ENCODE results near the gene LIN7B. TPM values are rescaled to one million over a fixed set of nuclear protein-coding genes. Genes with fewer than 3 reads are reported as not detected.
"Not testable (repeated sequence)": the region's sequence is repeated elsewhere in the genome, so short reads cannot be mapped to it uniquely, and the experiment has no call there.

LIN7B gene
- total RNA-seq, 1 experiment from 2014 or later, result 15.9 TPM

- peak; percentile 54 to 71 for DNase-seq (ENCODE audit: low read depth in 1 of 2, low spot score in 2 of 2)
- Histone ChIP-seq H3K27me3 (replicated peaks) (peaks cover 8% of the 10 kb centered on the region), H3K27ac (peak within 1 kb of the TSS; percentile 76), H3K36me3 (peaks cover 5% of the 10 kb centered on the region), H3K4me3 (peak within 1 kb of the TSS; percentile 58), H3K4me1 (replicated peaks) (peaks cover 31% of the 10 kb centered on the region), H3K9me3 (replicated peaks) (no peaks in the 10 kb centered on the region)
Observed at GRCh38 chr19:49119411-49120324, 5.5 kb downstream of the LIN7B start, which contains the start of gene PPFIA3. PPFIA3 (plus strand) TSS chr19:49119544; CDS start chr19:49127874, 8,330 bp downstream.

GRCh38 chr19:49120325-49120683, 6.1 kb downstream of the LIN7B start:
- no peak for DNase-seq (ENCODE audit: low read depth in 1 of 2, low spot score in 2 of 2)
- Histone ChIP-seq H3K36me3 (peaks cover 5% of the 10 kb centered on the region; the same call in 1 of the 2 replicates), H3K4me3 (no peak overlapping the region; the same call in 1 of the 2 replicates), H3K27ac (no peak overlapping the region), H3K27me3 (replicated peaks) (peaks cover 8% of the 10 kb centered on the region), H3K4me1 (replicated peaks) (peaks cover 25% of the 10 kb centered on the region), H3K9me3 (replicated peaks) (no peaks in the 10 kb centered on the region)

- H3K4me3 ChIP-seq, result no peak overlapping the region
- H3K27ac ChIP-seq, result no peak overlapping the region
- DNase-seq (ENCODE audit: low read depth in 1 of 2, low spot score in 2 of 2), result no peak
- H3K4me1 ChIP-seq (replicated peaks), result peaks cover 23% of the 10 kb centered on the region
- no peaks in the 10 kb centered on the region for H3K9me3 ChIP-seq (replicated peaks)
- H3K27me3 ChIP-seq (replicated peaks), result peaks cover 8% of the 10 kb centered on the region
- peaks cover 5% of the 10 kb centered on the region; the same call in 1 of the 2 replicates for H3K36me3 ChIP-seq
Observed at GRCh38 chr19:49120868-49121267, 6.7 kb downstream of the LIN7B start.

- not testable (repeated sequence) for H3K4me3 ChIP-seq; DNase-seq (ENCODE audit: low read depth in 1 of 2, low spot score in 2 of 2); H3K27me3 ChIP-seq (replicated peaks); H3K36me3 ChIP-seq; H3K27ac ChIP-seq; H3K9me3 ChIP-seq (replicated peaks)
- peaks cover 23% of the 10 kb centered on the region for H3K4me1 ChIP-seq (replicated peaks)
Observed at GRCh38 chr19:49121841-49122240, 7.7 kb downstream of the LIN7B start.

GRCh38 chr19:49123285-49123684, 9.1 kb downstream of the LIN7B start:
- not testable (repeated sequence) for H3K9me3 ChIP-seq (replicated peaks); H3K4me3 ChIP-seq; H3K27me3 ChIP-seq (replicated peaks); DNase-seq (ENCODE audit: low read depth in 1 of 2, low spot score in 2 of 2); H3K36me3 ChIP-seq; H3K27ac ChIP-seq
- peaks cover 20% of the 10 kb centered on the region for H3K4me1 ChIP-seq (replicated peaks)

GRCh38 chr19:49125025-49125731, 11.0 kb downstream of the LIN7B start:
- Histone ChIP-seq H3K9me3 (replicated peaks) (no peaks in the 10 kb centered on the region), H3K4me3 (no peak overlapping the region), H3K27ac (no peak overlapping the region), H3K27me3 (replicated peaks) (peaks cover 3% of the 10 kb centered on the region), H3K4me1 (replicated peaks) (peaks cover 11% of the 10 kb centered on the region), H3K36me3 (no peaks in the 10 kb centered on the region)
- DNase-seq (ENCODE audit: low read depth in 1 of 2, low spot score in 2 of 2), result no peak

- Histone ChIP-seq H3K4me3 (no peak overlapping the region), H3K27ac (no peak overlapping the region), H3K27me3 (replicated peaks) (no peaks in the 10 kb centered on the region; the same call in 1 of the 2 replicates), H3K36me3 (no peaks in the 10 kb centered on the region), H3K4me1 (replicated peaks) (peaks cover 8% of the 10 kb centered on the region), H3K9me3 (replicated peaks) (no peaks in the 10 kb centered on the region)
- DNase-seq (ENCODE audit: low read depth in 1 of 2, low spot score in 2 of 2), result no peak
Observed at GRCh38 chr19:49126575-49126974, 12.4 kb downstream of the LIN7B start.

GRCh38 chr19:49127225-49127624, 13.1 kb downstream of the LIN7B start:
- H3K27me3 ChIP-seq (replicated peaks); DNase-seq (ENCODE audit: low read depth in 1 of 2, low spot score in 2 of 2); H3K4me3 ChIP-seq; H3K9me3 ChIP-seq (replicated peaks); H3K27ac ChIP-seq; H3K4me1 ChIP-seq (replicated peaks); H3K36me3 ChIP-seq: not testable (repeated sequence)

GRCh38 chr19:49127674-49128544, 13.7 kb downstream of the LIN7B start:
- Histone ChIP-seq H3K36me3 (no peaks in the 10 kb centered on the region), H3K9me3 (replicated peaks) (no peaks in the 10 kb centered on the region), H3K27ac (no peak overlapping the region), H3K27me3 (replicated peaks) (no peaks in the 10 kb centered on the region; the same call in 1 of the 2 replicates), H3K4me3 (peak overlapping the region; percentile 31), H3K4me1 (replicated peaks) (peaks cover 8% of the 10 kb centered on the region)
- DNase-seq (ENCODE audit: low read depth in 1 of 2, low spot score in 2 of 2), result peak; percentile 92 to 98

- peak overlapping the region; percentile 31 for H3K4me3 ChIP-seq
Observed at GRCh38 chr19:49128545-49129237, 14.5 kb downstream of the LIN7B start.

GRCh38 chr19:49129238-49129583, 15.0 kb downstream of the LIN7B start:
- Histone ChIP-seq H3K4me1 (replicated peaks) (peaks cover 8% of the 10 kb centered on the region), H3K9me3 (replicated peaks) (no peaks in the 10 kb centered on the region), H3K27ac (no peak overlapping the region), H3K36me3 (no peaks in the 10 kb centered on the region), H3K27me3 (replicated peaks) (no peaks in the 10 kb centered on the region; the same call in 1 of the 2 replicates), H3K4me3 (no peak overlapping the region)
- no peak for DNase-seq (ENCODE audit: low read depth in 1 of 2, low spot score in 2 of 2)

More at GRCh38 chr19:49128545-49129237, 14.5 kb downstream of the LIN7B start:
- no peaks in the 10 kb centered on the region for H3K9me3 ChIP-seq (replicated peaks)
- peaks cover 8% of the 10 kb centered on the region for H3K4me1 ChIP-seq (replicated peaks)
- no peak overlapping the region for H3K27ac ChIP-seq
- H3K36me3 ChIP-seq, result no peaks in the 10 kb centered on the region
- DNase-seq (ENCODE audit: low read depth in 1 of 2, low spot score in 2 of 2), result no peak
- H3K27me3 ChIP-seq (replicated peaks), result no peaks in the 10 kb centered on the region; the same call in 1 of the 2 replicates

- no peaks in the 10 kb centered on the region for H3K27me3 ChIP-seq (replicated peaks)
- H3K4me3 ChIP-seq, result no peak overlapping the region
- no peak overlapping the region for H3K27ac ChIP-seq
- DNase-seq (ENCODE audit: low read depth in 1 of 2, low spot score in 2 of 2), result no peak
- H3K4me1 ChIP-seq (replicated peaks), result peaks cover 8% of the 10 kb centered on the region
- no peaks in the 10 kb centered on the region for H3K9me3 ChIP-seq (replicated peaks)
- no peaks in the 10 kb centered on the region for H3K36me3 ChIP-seq
Observed at GRCh38 chr19:49130325-49130724, 16.2 kb downstream of the LIN7B start.
